ENCODE data around the gene PPARGC1A.

The PPARGC1A gene

DNA sequence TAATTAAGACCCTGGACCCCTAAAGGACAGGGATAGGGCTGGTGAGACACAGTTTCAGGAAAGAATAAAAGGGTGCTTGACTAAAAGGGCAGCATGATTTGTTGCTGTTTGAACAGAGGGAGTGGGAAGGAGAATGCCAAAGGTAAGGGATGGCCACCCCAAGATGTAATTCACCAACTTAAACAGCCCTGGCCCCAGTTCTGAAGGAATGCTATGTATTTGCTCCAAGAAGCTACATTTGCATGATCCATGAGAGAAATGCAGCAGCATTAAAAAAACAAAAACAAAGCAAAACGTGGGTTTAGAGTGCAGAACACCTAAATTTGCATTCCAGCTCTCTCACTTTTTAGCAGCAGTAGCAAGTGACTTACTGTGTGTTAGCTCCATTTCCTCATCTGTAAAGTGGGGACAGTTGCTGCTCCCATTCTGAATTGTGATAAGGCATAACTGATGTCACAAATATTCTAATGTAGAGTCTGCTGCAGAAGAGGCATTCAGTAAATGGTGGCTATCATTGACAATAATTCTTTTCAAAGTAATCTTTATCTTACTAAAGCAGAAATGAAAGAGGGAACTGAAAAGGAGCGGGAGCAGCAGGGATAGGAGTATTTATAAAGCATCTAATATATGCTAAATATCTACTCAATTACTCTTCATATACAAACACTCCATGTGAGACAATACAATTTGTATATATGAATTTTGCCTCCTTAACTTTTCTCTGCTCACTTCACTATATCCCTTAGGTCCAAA lies 115.8 kb downstream of the PPARGC1A start:
- Histone ChIP-seq H3K9me3 (no peaks in the 10 kb centered on the region), H3K4me1 (no peaks in the 10 kb centered on the region), H3K36me3 (no peaks in the 10 kb centered on the region), H3K4me3 (no peak overlapping the region), H3K27ac (no peak overlapping the region), H3K27me3 (no peaks in the 10 kb centered on the region)
- intact Hi-C loops (cut with DNase I; ENCODE audit: low total_unique reads) = no loop called here
- no peak for DNase-seq
- no peak for TF ChIP-seq CTCF (IDR thresholded peaks at IDR 0.05)

GRCh38 chr4:23770011-23770410 lies 119.8 kb downstream of the PPARGC1A start:
- H3K36me3 ChIP-seq = no peaks in the 10 kb centered on the region
- intact Hi-C loops (cut with DNase I; ENCODE audit: low total_unique reads) = no loop called here
- no peak for TF ChIP-seq CTCF (IDR thresholded peaks at IDR 0.05)
- H3K27me3 ChIP-seq = no peaks in the 10 kb centered on the region
- H3K27ac ChIP-seq = no peak overlapping the region
- H3K4me1 ChIP-seq = no peaks in the 10 kb centered on the region
- DNase-seq = no peak
- no peaks in the 10 kb centered on the region for H3K9me3 ChIP-seq
- no peak overlapping the region for H3K4me3 ChIP-seq

DNA sequence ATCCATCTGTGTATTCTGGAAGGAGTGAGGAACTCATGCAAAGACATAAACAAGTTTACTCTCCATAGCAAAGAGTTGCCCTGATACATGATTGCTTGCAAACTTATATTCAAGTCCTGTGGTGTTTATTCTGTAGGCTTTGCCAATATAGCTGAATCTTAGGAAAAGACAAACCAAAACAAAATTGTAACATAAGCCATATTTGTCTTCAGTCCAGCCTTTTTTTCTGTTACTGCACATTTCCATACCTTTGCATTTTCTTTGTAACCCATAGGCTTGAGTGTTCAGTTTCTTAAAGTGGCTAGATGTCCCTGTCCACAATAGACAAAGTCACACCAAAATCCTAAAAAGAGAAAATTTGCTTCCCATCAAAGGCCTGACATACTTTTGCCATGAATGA lies 120.4 kb downstream of the PPARGC1A start:
- intact Hi-C loops (cut with DNase I; ENCODE audit: low total_unique reads) = no loop called here
- Histone ChIP-seq H3K36me3 (no peaks in the 10 kb centered on the region), H3K27ac (no peak overlapping the region), H3K4me3 (no peak overlapping the region), H3K9me3 (no peaks in the 10 kb centered on the region), H3K27me3 (no peaks in the 10 kb centered on the region), H3K4me1 (no peaks in the 10 kb centered on the region)
- no peak for TF ChIP-seq CTCF (IDR thresholded peaks at IDR 0.05)
- DNase-seq = no peak

GRCh38 chr4:23768541-23768940 lies 121.3 kb downstream of the PPARGC1A start:
- DNase-seq = no peak
- Histone ChIP-seq H3K36me3 (no peaks in the 10 kb centered on the region), H3K4me1 (no peaks in the 10 kb centered on the region), H3K27ac (no peak overlapping the region), H3K4me3 (no peak overlapping the region), H3K27me3 (no peaks in the 10 kb centered on the region), H3K9me3 (no peaks in the 10 kb centered on the region)
- intact Hi-C loops (cut with DNase I; ENCODE audit: low total_unique reads) = no loop called here
- no peak for TF ChIP-seq CTCF (IDR thresholded peaks at IDR 0.05)

DNA sequence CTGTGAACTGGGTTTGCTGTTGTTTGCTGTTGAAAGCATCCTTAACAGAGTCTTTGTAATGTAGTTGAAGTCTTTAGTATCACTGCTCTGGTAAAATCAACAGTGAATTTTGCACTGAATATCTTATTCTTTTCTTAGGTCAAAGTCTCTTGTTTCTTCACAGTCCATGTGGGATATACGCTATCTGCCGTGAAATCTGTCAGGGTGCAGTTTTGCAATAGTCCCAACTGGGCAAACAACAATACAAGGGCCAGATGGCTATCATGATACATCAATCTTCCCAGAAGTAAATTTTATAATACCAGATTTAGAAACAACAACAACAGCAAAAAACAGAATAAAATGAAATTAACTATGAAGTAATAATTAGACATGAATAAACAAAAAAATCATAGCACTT lies 123.5 kb downstream of the PPARGC1A start:
- no peak for TF ChIP-seq CTCF (IDR thresholded peaks at IDR 0.05)
- H3K27me3 ChIP-seq = no peaks in the 10 kb centered on the region
- no peak overlapping the region for H3K4me3 ChIP-seq
- no peak for DNase-seq
- intact Hi-C loops (cut with DNase I; ENCODE audit: low total_unique reads) = no loop called here
- no peaks in the 10 kb centered on the region for H3K4me1 ChIP-seq
- no peaks in the 10 kb centered on the region for H3K9me3 ChIP-seq
- H3K27ac ChIP-seq = no peak overlapping the region
- H3K36me3 ChIP-seq = no peaks in the 10 kb centered on the region

DNA sequence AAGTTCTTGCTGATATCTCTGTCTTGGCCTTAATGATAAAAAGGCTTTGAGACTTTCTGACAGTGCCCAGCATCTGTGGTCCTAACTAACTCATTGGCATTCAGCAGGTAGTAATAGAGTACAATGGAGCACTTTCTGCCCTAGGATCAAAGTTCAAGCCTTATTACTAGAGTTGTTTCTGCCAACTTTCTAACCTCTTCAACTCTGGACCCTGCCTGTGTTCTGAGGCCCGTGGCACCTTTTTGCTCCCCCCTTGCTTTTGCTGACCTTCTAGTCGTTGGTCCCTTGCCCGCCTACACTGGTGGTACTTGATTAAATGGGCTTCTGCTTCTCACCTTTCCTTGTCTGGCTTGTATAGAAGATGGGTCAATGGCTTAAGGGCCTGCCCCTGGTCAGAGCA lies 126.3 kb downstream of the PPARGC1A start:
- no peaks in the 10 kb centered on the region for H3K27me3 ChIP-seq
- no peak overlapping the region for H3K4me3 ChIP-seq
- intact Hi-C loops (cut with DNase I; ENCODE audit: low total_unique reads) = no loop called here
- no peaks in the 10 kb centered on the region for H3K4me1 ChIP-seq
- DNase-seq = no peak
- no peak for TF ChIP-seq CTCF (IDR thresholded peaks at IDR 0.05)
- H3K27ac ChIP-seq = no peak overlapping the region
- H3K36me3 ChIP-seq = no peaks in the 10 kb centered on the region
- no peaks in the 10 kb centered on the region for H3K9me3 ChIP-seq
